ENCODE measurements around the gene PRELID1. TPM values are rescaled to one million over a fixed set of nuclear protein-coding genes. Genes with fewer than 3 reads are reported as not detected.
A peak's percentile ranks its signal among the peaks of the same experiment; 100 is the strongest.

PRELID1 gene
- total and polyA plus RNA-seq, 11 donors: 30.3 to 160 (median 42.4) TPM

- Histone ChIP-seq H3K27ac (no peak overlapping the region), H3K4me1 (no peaks in the 10 kb centered on the region), H3K4me3 (no peak overlapping the region), H3K27me3 (no peaks in the 10 kb centered on the region), H3K36me3 (peaks cover 0 to 100% (median 93%) of the 10 kb centered on the region in 9 donors), H3K9me3 (no peaks in the 10 kb centered on the region)
- 90 to 98% (median 94%) methylated on average over 1 of the region's 1 CpG for WGBS, 4 donors
- DNase-seq (no peak), ATAC-seq (no peak)
- intact Hi-C loops (cut with DNase I): no loop called here
- no peak for TF ChIP-seq CTCF (IDR thresholded peaks at IDR 0.05)
- TF ChIP-seq POLR2A (IDR thresholded peaks at IDR 0.05): no peak
Observed at GRCh38 chr5:177261510-177261909, 42.1 kb upstream of the PRELID1 start.

- no peaks in the 10 kb centered on the region for H3K9me3 ChIP-seq
- TF ChIP-seq POLR2A (IDR thresholded peaks at IDR 0.05) (no peak), CTCF (IDR thresholded peaks at IDR 0.05) (no peak)
- no peaks in the 10 kb centered on the region for H3K4me1 ChIP-seq
- H3K4me3 ChIP-seq: no peak overlapping the region
- no peaks in the 10 kb centered on the region for H3K27me3 ChIP-seq
- DNase-seq (no peak), ATAC-seq (no peak)
- intact Hi-C loops (cut with DNase I): no loop called here
- H3K27ac ChIP-seq: no peak overlapping the region
- peaks cover 0 to 100% (median 93%) of the 10 kb centered on the region in 9 donors for H3K36me3 ChIP-seq
- 0 to 94% (median 92%) methylated on average over 1 of the region's 1 CpG for WGBS, 4 donors
Observed at GRCh38 chr5:177264178-177264577, 39.4 kb upstream of the PRELID1 start.

- intact Hi-C loops (cut with DNase I): no loop called here
- TF ChIP-seq CTCF (IDR thresholded peaks at IDR 0.05): no peak
- TF ChIP-seq POLR2A (IDR thresholded peaks at IDR 0.05): no peak
- Histone ChIP-seq H3K27ac (no peak overlapping the region), H3K36me3 (peaks cover 0 to 100% (median 93%) of the 10 kb centered on the region in 9 donors), H3K4me3 (no peak overlapping the region), H3K27me3 (no peaks in the 10 kb centered on the region), H3K9me3 (no peaks in the 10 kb centered on the region), H3K4me1 (no peaks in the 10 kb centered on the region)
- WGBS, 4 donors: 91 to 95% (median 93%) methylated on average over 11 to 16 of the region's 16 CpGs
- DNase-seq (no peak), ATAC-seq (peak in 1 of 4 donors; percentile 29)
Observed at GRCh38 chr5:177265395-177265794, 38.2 kb upstream of the PRELID1 start.

GRCh38 chr5:177269232-177269895 is 34.2 kb upstream of the PRELID1 start:
- TF ChIP-seq POLR2A (IDR thresholded peaks at IDR 0.05): no peak
- TF ChIP-seq CTCF (IDR thresholded peaks at IDR 0.05): no peak
- 91 to 94% (median 93%) methylated on average over 7 of the region's 7 CpGs for WGBS, 4 donors

More at GRCh38 chr5:177269232-177269895, 34.2 kb upstream of the PRELID1 start:
- Histone ChIP-seq H3K27ac (no peak overlapping the region), H3K36me3 (peaks cover 0 to 100% (median 94%) of the 10 kb centered on the region in 9 donors), H3K4me3 (no peak overlapping the region), H3K27me3 (no peaks in the 10 kb centered on the region), H3K4me1 (no peaks in the 10 kb centered on the region), H3K9me3 (no peaks in the 10 kb centered on the region)
- ATAC-seq: no peak
- no peak for DNase-seq
- intact Hi-C loops (cut with DNase I): no loop called here
